H9 (cell line): ENCODE data around the gene LDLRAP1. TPM values are rescaled to one million over a fixed set of nuclear protein-coding genes. Genes with fewer than 3 reads are reported as not detected.

Experiments used
- DNase-seq: peaks from one replicate; pipeline ENCODE4 v3.0.0-alpha.2; 2017
- H2AFZ ChIP-seq: one replicate; pipeline ENCODE4 v1.6.1; 2013; ENCODE audit warnings: mild to moderate bottlenecking, low read length, control low read depth, moderate library complexity
- H2AK5ac ChIP-seq: 2 replicates; pipeline ENCODE4 v1.6.1; 2013; ENCODE audit warnings: low read length, control low read depth, mixed read lengths; ENCODE audit not compliant: insufficient read length
- H2BK120ac ChIP-seq: one replicate; pipeline ENCODE4 v1.6.1; 2013; ENCODE audit warnings: low read depth, mild to moderate bottlenecking, low read length, control low read depth, inconsistent platforms; ENCODE audit not compliant: poor library complexity, severe bottlenecking
- H2BK12ac ChIP-seq: 2 replicates; pipeline ENCODE4 v1.6.1; 2013; ENCODE audit warnings: low read length, control low read depth, mixed read lengths, low read depth; ENCODE audit not compliant: insufficient read length
- H2BK15ac ChIP-seq: 2 replicates; pipeline ENCODE4 v1.6.1; 2013; ENCODE audit warnings: low read depth, low read length, control low read depth
- H2BK20ac ChIP-seq: one replicate; pipeline ENCODE4 v1.6.1; 2013; ENCODE audit warnings: low read depth, mild to moderate bottlenecking, low read length, control low read depth, inconsistent platforms; ENCODE audit not compliant: poor library complexity, severe bottlenecking
- H2BK5ac ChIP-seq: 2 replicates; pipeline ENCODE4 v1.6.1; 2013; ENCODE audit warnings: low read length, control low read depth, mixed read lengths; ENCODE audit not compliant: insufficient read length
- H3K14ac ChIP-seq: 2 replicates; pipeline ENCODE4 v1.6.1; 2013; ENCODE audit warnings: low read length, control low read depth; ENCODE audit not compliant: insufficient read depth
- H3K18ac ChIP-seq: 2 replicates; pipeline ENCODE4 v1.6.1; 2013; ENCODE audit warnings: low read depth, mild to moderate bottlenecking, mixed read lengths, low read length, control low read depth; ENCODE audit not compliant: insufficient read length
- H3K23ac ChIP-seq: 2 replicates; pipeline ENCODE4 v1.6.1; 2013; ENCODE audit warnings: low read length, control low read depth, mixed read lengths, low read depth; ENCODE audit not compliant: insufficient read length
- H3K23me2 ChIP-seq: 2 replicates; pipeline ENCODE4 v1.6.1; 2013; ENCODE audit warnings: low read depth, mild to moderate bottlenecking, mixed read lengths, low read length, control low read depth; ENCODE audit not compliant: insufficient read length, poor library complexity, severe bottlenecking
- H3K27ac ChIP-seq: 2 replicates; pipeline ENCODE4 v1.5.1; 2013; ENCODE audit warnings: low read length, control low read depth, mixed read lengths, low read depth; ENCODE audit not compliant: insufficient read length
- H3K27me3 ChIP-seq: 2 replicates; pipeline ENCODE4 v1.6.1; 2013; ENCODE audit warnings: low read length, control low read depth, inconsistent platforms; ENCODE audit not compliant: insufficient read depth
- H3K4ac ChIP-seq: 2 replicates; pipeline ENCODE4 v1.6.1; 2013; ENCODE audit warnings: low read depth, mild to moderate bottlenecking, control low read depth, inconsistent platforms, low read length, moderate library complexity
- H3K4me1 ChIP-seq: 2 replicates; pipeline ENCODE4 v1.6.1; 2013; ENCODE audit warnings: low read length, control low read depth, inconsistent platforms; ENCODE audit not compliant: insufficient read depth
- H3K4me2 ChIP-seq: 2 replicates; pipeline ENCODE4 v1.6.1; 2013; ENCODE audit warnings: low read length, control low read depth, mixed read lengths; ENCODE audit not compliant: insufficient read length, insufficient read depth
- H3K56ac ChIP-seq: 2 replicates; pipeline ENCODE4 v1.6.1; 2013; ENCODE audit warnings: low read depth, mild to moderate bottlenecking, mixed read lengths, low read length, control low read depth; ENCODE audit not compliant: insufficient read length
- H3K79me1 ChIP-seq: 2 replicates; pipeline ENCODE4 v1.6.1; 2013; ENCODE audit warnings: low read depth, mild to moderate bottlenecking, moderate library complexity, low read length, control low read depth, inconsistent platforms; ENCODE audit not compliant: insufficient read depth, poor library complexity, severe bottlenecking
- H3K79me2 ChIP-seq: 2 replicates; pipeline ENCODE4 v1.6.1; 2013; ENCODE audit warnings: low read length, control low read depth, inconsistent platforms; ENCODE audit not compliant: insufficient read depth
- H3K9ac ChIP-seq: 2 replicates; pipeline ENCODE4 v1.6.1; 2013; ENCODE audit warnings: low read length, control low read depth, mixed read lengths; ENCODE audit not compliant: insufficient read length; ENCODE audit errors: extremely low read depth
- H3K9me3 ChIP-seq: one replicate; pipeline ENCODE4 v1.6.1; 2013; ENCODE audit warnings: low read depth, low read length, inconsistent platforms; ENCODE audit not compliant: control insufficient read depth
- H3T11ph ChIP-seq: one replicate; pipeline ENCODE4 v1.6.1; 2013; ENCODE audit warnings: mild to moderate bottlenecking, low read length, control low read depth, inconsistent platforms
- H4K20me1 ChIP-seq: one replicate; pipeline ENCODE4 v1.6.1; 2013; ENCODE audit not compliant: control insufficient read depth, insufficient read length, insufficient read depth
- H4K5ac ChIP-seq: 2 replicates; pipeline ENCODE4 v1.6.1; 2013; ENCODE audit warnings: low read depth, mild to moderate bottlenecking, mixed read lengths, low read length, control low read depth; ENCODE audit not compliant: insufficient read length
- H4K8ac ChIP-seq: replicated peaks from 2 replicates; pipeline ENCODE4 v1.6.1; 2013; ENCODE audit warnings: low read length, control low read depth, mixed read lengths, low read depth; ENCODE audit not compliant: insufficient read length
- H4K91ac ChIP-seq: 2 replicates; pipeline ENCODE4 v1.6.1; 2013; ENCODE audit warnings: low read depth, mild to moderate bottlenecking, moderate library complexity, mixed read lengths, low read length, control low read depth; ENCODE audit not compliant: insufficient read length
- H3K27ac Mint-ChIP-seq, 3 experiments: 2 replicates in 2 of 3; 3 replicates in 1 of 3; pipeline ENCODE4 v1.8.0; 2020 to 2021; ENCODE audit warnings: mixed read lengths in 3 of 3, mild to moderate bottlenecking in 1 of 3, moderate library complexity in 1 of 3
- H3K27me3 Mint-ChIP-seq: 2 replicates; pipeline ENCODE4 v1.8.0; 2021; ENCODE audit warnings: low read depth, mild to moderate bottlenecking, moderate library complexity, mixed read lengths
- H3K36me3 Mint-ChIP-seq, 3 experiments: 2 replicates in 2 of 3; 3 replicates in 1 of 3; pipeline ENCODE4 v1.8.0; 2020 to 2021; ENCODE audit warnings: low read depth in 3 of 3, mixed read lengths in 3 of 3; ENCODE audit not compliant: insufficient read depth in 1 of 3
- H3K4me1 Mint-ChIP-seq, 2 experiments: 2 replicates each; pipeline ENCODE4 v1.8.0; 2020; ENCODE audit warnings: mixed read lengths in 2 of 2
- H3K4me3 Mint-ChIP-seq, 2 experiments: 2 replicates in 1 of 2; 3 replicates in 1 of 2; pipeline ENCODE4 v1.8.0; 2020 to 2021; ENCODE audit warnings: mild to moderate bottlenecking in 2 of 2, mixed read lengths in 2 of 2, moderate library complexity in 1 of 2
- H3K9me3 Mint-ChIP-seq, 2 experiments: 2 replicates in 1 of 2; 3 replicates in 1 of 2; pipeline ENCODE4 v1.8.0; 2020; ENCODE audit warnings: mild to moderate bottlenecking in 2 of 2, mixed read lengths in 2 of 2, moderate library complexity in 1 of 2
- WGBS: extraction: QIAGEN DNeasy Blood & Tissue Kit; methylation state at CpG from one replicate; pipeline ENCODE4 v1.1.7; 2013; ENCODE audit warnings: missing lambda C conversion rate, low lambda C conversion rate, mixed read lengths; ENCODE audit not compliant: insufficient read length; ENCODE audit errors: extremely low coverage; 5-methylcytosine and 5-hydroxymethylcytosine counted together
- total RNA-seq: library from RNA; stranded (reverse); gene quantifications from 2 replicates; pipeline ENCODE4 v1.2.1, GENCODE V29; 2021
- TF ChIP-seq, protein P1 (sequence below): fragments of 200-600 bp; sonication (generic); conservative IDR thresholded peaks from 3 replicates; pipeline ENCODE4 v1.8.0; 2021; ENCODE audit warnings: antibody characterized with exemption, mild to moderate bottlenecking

The LDLRAP1 gene
- total RNA-seq, 1 experiment from 2014 or later: 15.7 TPM

GRCh38 chr1:25616095-25616986 is 72.9 kb downstream of the LDLRAP1 start, which contains the start of gene MAN1C1:
Gene MAN1C1 (plus strand): TSS chr1:25616791. CDS start chr1:25617798, 1,007 bp downstream.
- no peak within 1 kb of the TSS for H2BK15ac ChIP-seq
- peaks cover 27 to 28% of the 10 kb centered on the region in 2 experiments for H3K4me1 Mint-ChIP-seq
- H2BK20ac ChIP-seq: no peak within 1 kb of the TSS
- H2AK5ac ChIP-seq: no peak within 1 kb of the TSS
- no peaks in the 10 kb centered on the region for H3K79me2 ChIP-seq
- H2BK120ac ChIP-seq: no peak within 1 kb of the TSS
- H3K23ac ChIP-seq: no peak within 1 kb of the TSS
- no peak within 1 kb of the TSS for H3K9ac ChIP-seq
- peak within 1 kb of the TSS; percentile 61 for H3K4me2 ChIP-seq
- no peak within 1 kb of the TSS for H3K18ac ChIP-seq
- no peak within 1 kb of the TSS for H4K5ac ChIP-seq
- TF ChIP-seq, protein P1, sequence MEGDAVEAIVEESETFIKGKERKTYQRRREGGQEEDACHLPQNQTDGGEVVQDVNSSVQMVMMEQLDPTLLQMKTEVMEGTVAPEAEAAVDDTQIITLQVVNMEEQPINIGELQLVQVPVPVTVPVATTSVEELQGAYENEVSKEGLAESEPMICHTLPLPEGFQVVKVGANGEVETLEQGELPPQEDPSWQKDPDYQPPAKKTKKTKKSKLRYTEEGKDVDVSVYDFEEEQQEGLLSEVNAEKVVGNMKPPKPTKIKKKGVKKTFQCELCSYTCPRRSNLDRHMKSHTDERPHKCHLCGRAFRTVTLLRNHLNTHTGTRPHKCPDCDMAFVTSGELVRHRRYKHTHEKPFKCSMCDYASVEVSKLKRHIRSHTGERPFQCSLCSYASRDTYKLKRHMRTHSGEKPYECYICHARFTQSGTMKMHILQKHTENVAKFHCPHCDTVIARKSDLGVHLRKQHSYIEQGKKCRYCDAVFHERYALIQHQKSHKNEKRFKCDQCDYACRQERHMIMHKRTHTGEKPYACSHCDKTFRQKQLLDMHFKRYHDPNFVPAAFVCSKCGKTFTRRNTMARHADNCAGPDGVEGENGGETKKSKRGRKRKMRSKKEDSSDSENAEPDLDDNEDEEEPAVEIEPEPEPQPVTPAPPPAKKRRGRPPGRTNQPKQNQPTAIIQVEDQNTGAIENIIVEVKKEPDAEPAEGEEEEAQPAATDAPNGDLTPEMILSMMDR: peak; percentile 62
- no peaks in the 10 kb centered on the region for H4K20me1 ChIP-seq
- H3K4me3 Mint-ChIP-seq: peak within 1 kb of the TSS; percentile 70 to 80
- no peak within 1 kb of the TSS for H2BK5ac ChIP-seq
- peaks cover 16% of the 10 kb centered on the region for H3K23me2 ChIP-seq
- H3K36me3 Mint-ChIP-seq: peaks cover 0 to 2% (median 0%) of the 10 kb centered on the region in 3 experiments; a peak in 1 of 7 replicates
- no peak within 1 kb of the TSS for H2BK12ac ChIP-seq
- H4K91ac ChIP-seq: no peak within 1 kb of the TSS
- H3K27me3 Mint-ChIP-seq: peaks cover 59% of the 10 kb centered on the region
- no peaks in the 10 kb centered on the region for H3K79me1 ChIP-seq
- H3K4ac ChIP-seq: no peak within 1 kb of the TSS
- no peak within 1 kb of the TSS for H4K8ac ChIP-seq
- H3K9me3 Mint-ChIP-seq: no peaks in the 10 kb centered on the region
- no peak within 1 kb of the TSS for H3K27ac ChIP-seq
- H3K27ac Mint-ChIP-seq: no peak within 1 kb of the TSS
- no peaks in the 10 kb centered on the region for H3K9me3 ChIP-seq
- no peaks in the 10 kb centered on the region for H3K4me1 ChIP-seq
- no peak within 1 kb of the TSS for H3K56ac ChIP-seq
- H2AFZ ChIP-seq: no peak within 1 kb of the TSS
- DNase-seq: peak; percentile 97
- no peak within 1 kb of the TSS for H3T11ph ChIP-seq
- no peaks in the 10 kb centered on the region; the same call in 1 of the 2 replicates for H3K27me3 ChIP-seq
- no CpG with 5 or more reads among the region's 116 CpGs for WGBS
- no peak within 1 kb of the TSS for H3K14ac ChIP-seq
